ENCODE results near the gene RANBP17.
"Not testable (repeated sequence)": the region's sequence is repeated elsewhere in the genome, so short reads cannot be mapped to it uniquely, and the experiment has no call there.

RANBP17 gene

GRCh38 chr5:171162165-171162564 lies 300.3 kb downstream of the RANBP17 start:
- no peak for DNase-seq

- peak in 1 of 2 experiments; percentile 7 for DNase-seq
Measured at GRCh38 chr5:171162596-171162995, 300.8 kb downstream of the RANBP17 start.

GRCh38 chr5:171166766-171167165 lies 304.9 kb downstream of the RANBP17 start:
- no peak for DNase-seq

- DNase-seq: no peak
Measured at GRCh38 chr5:171168171-171168570, 306.4 kb downstream of the RANBP17 start.

GRCh38 chr5:171174960-171175359 lies 313.1 kb downstream of the RANBP17 start:
- DNase-seq: not testable (repeated sequence)

GRCh38 chr5:171175746-171176145 lies 313.9 kb downstream of the RANBP17 start:
- DNase-seq: no peak

- DNase-seq: not testable (repeated sequence)
Measured at GRCh38 chr5:171178190-171178589, 316.4 kb downstream of the RANBP17 start.

GRCh38 chr5:171188016-171188415 lies 326.2 kb downstream of the RANBP17 start:
- DNase-seq: no peak

- DNase-seq: no peak
Measured at GRCh38 chr5:171189442-171189841, 327.6 kb downstream of the RANBP17 start.

- no peak for DNase-seq
Measured at GRCh38 chr5:171192111-171192510, 330.3 kb downstream of the RANBP17 start.

GRCh38 chr5:171201310-171201709 lies 339.5 kb downstream of the RANBP17 start:
- peak; percentile 8 to 14 for DNase-seq

GRCh38 chr5:171205375-171205774 lies 343.6 kb downstream of the RANBP17 start:
- DNase-seq: no peak

- peak in 1 of 2 experiments; percentile 11 for DNase-seq
Measured at GRCh38 chr5:171207256-171207847, 345.5 kb downstream of the RANBP17 start.

GRCh38 chr5:171221916-171222315 lies 360.1 kb downstream of the RANBP17 start:
- DNase-seq: no peak

GRCh38 chr5:171223927-171224326 lies 362.1 kb downstream of the RANBP17 start:
- no peak for DNase-seq

GRCh38 chr5:171226096-171226754 lies 364.4 kb downstream of the RANBP17 start:
- DNase-seq: no peak

- DNase-seq: no peak
Measured at GRCh38 chr5:171226864-171227263, 365.0 kb downstream of the RANBP17 start.

GRCh38 chr5:171236651-171237050 lies 374.8 kb downstream of the RANBP17 start:
- DNase-seq: no peak

- no peak for DNase-seq
Measured at GRCh38 chr5:171242521-171242920, 380.7 kb downstream of the RANBP17 start.

- DNase-seq: no peak
Measured at GRCh38 chr5:171246231-171246630, 384.4 kb downstream of the RANBP17 start.

- no peak for DNase-seq
Measured at GRCh38 chr5:171249460-171249859, 387.6 kb downstream of the RANBP17 start.

GRCh38 chr5:171250738-171251137 lies 388.9 kb downstream of the RANBP17 start:
- no peak for DNase-seq

GRCh38 chr5:171251519-171251918 lies 389.7 kb downstream of the RANBP17 start:
- DNase-seq: no peak

GRCh38 chr5:171252674-171253073 lies 390.9 kb downstream of the RANBP17 start:
- DNase-seq: no peak
